NB4 (cell line): ENCODE results near the gene PGA5.

Source experiments
- DNase-seq: peaks from one replicate; pipeline ENCODE4 v3.0.0; 2010; ENCODE audit warnings: low read depth
- H3K4me3 ChIP-seq: one replicate; pipeline ENCODE4 v1.5.1; 2011; ENCODE audit warnings: mild to moderate bottlenecking, low read depth, low read length, moderate library complexity
- CTCF ChIP-seq: IDR thresholded peaks from one replicate; pipeline ENCODE4 v1.5.1; 2012; ENCODE audit warnings: low read depth, low read length
- MAX ChIP-seq: IDR thresholded peaks from 2 replicates; pipeline ENCODE4 v1.6.1; 2011; ENCODE audit warnings: low read depth, low read length
- MYC ChIP-seq: IDR thresholded peaks from 2 replicates; pipeline ENCODE4 v1.6.1; 2011; ENCODE audit warnings: low read depth, low read length
- POLR2A ChIP-seq: IDR thresholded peaks from 2 replicates; pipeline ENCODE4 v1.6.1; 2011; ENCODE audit warnings: mild to moderate bottlenecking; ENCODE audit not compliant: insufficient read length; ENCODE audit errors: extremely low read depth

The PGA5 gene

DNA sequence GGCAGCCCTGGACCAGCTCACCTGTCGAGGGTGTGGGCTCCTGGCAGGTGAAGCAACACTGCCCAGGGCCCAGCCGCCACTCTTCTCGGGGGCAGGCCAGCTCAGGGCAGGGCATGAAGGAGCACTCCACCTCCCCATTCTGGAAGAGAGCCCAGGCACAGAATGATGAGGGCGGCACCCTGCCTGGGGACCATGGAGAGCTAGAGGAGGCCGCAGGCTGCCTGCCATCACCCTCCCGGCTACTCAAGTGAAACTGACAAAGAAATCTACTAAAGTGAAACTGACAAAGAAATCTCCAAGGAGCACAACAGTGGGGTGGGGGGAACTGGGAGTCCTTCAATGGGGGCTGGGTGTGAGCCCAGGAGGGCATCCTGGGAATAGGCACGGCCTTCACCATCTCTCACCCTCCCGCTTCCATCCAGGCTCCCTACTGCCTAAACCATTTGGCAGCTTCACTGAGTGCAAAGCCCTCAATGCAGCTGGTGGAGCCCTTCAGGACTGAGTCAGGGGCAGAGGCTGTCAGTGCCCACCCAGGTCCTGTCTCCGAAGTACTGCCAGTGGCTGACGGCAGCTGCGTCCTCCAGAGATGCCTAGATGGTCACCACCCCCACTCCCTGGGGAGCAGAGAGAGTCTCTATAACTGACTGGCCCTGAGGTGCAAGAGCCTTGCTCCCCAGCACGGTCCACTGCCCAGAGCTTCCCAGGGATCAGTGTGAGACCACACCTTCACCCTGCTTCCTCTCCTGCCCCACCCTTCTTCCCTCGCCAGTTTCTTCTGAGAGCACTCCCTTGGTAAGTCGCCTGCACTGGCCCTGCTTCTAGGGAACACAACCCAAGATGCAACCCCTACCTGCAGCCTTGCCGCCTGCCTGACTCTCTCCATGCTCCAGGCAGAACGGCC lies 32.5 kb downstream of the PGA5 start:
- TF ChIP-seq CTCF (no peak), MAX (no peak), POLR2A (no peak)
- DNase-seq, result no peak
- H3K4me3 ChIP-seq, result no peak overlapping the region

GRCh38 chr11:61274084-61274483 lies 33.1 kb downstream of the PGA5 start:
- no peak for DNase-seq
- H3K4me3 ChIP-seq, result no peak overlapping the region
- TF ChIP-seq MYC (no peak), POLR2A (no peak), MAX (no peak), CTCF (no peak)

DNA sequence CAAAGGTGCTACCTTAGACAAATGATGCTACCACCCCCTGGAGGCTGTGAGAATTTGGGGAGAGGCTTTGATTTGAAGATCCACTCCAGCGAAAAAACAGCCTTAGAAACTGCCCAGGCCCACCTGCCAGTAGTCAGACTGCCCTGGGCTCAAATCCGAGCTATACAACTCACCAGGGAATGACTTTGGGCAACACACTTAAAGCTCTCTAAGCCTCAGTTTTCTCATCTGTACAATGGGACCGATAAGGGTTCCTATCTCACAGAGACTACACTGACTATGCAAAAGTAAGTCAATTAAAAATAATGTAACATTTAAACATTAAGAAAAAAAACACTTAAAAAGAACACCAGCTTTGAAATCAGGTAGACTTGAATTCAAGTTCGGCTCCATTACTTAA lies 34.2 kb downstream of the PGA5 start:
- DNase-seq, result no peak
- H3K4me3 ChIP-seq, result no peak overlapping the region
- no peak for TF ChIP-seq CTCF
- no peak for TF ChIP-seq MAX
- TF ChIP-seq POLR2A, result no peak
- TF ChIP-seq MYC, result no peak

- no peak for TF ChIP-seq CTCF
- no peak for TF ChIP-seq MAX
- TF ChIP-seq MYC, result no peak
- TF ChIP-seq POLR2A, result no peak
Observed at GRCh38 chr11:61277186-61278000, 36.4 kb downstream of the PGA5 start.

DNA sequence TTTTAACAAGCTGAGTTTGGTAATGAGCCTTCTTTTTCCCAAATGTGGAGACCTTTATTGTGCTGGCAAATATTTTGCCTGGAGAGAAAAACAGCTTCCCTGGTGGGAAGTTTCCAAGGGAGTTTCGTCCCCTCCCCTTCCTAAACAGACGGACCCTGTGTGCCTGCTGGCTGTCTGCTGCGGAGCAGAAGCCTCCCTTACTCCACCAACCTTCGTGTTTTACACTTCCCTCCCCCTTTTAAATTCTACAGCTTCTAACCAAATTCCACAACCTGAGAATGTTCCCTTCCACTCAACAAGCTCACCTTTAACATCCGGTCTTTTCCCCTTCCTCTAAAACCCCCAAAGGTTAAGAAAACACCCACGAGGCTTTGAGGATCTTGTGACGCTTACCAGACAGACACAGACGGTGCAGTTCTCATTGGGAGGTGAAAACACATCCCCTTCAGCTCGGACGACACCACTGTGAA lies 37.1 kb downstream of the PGA5 start:
- no peak for TF ChIP-seq MYC
- TF ChIP-seq CTCF, result no peak
- TF ChIP-seq POLR2A, result no peak
- no peak for TF ChIP-seq MAX
- no peak for DNase-seq
- no peak overlapping the region for H3K4me3 ChIP-seq

More at GRCh38 chr11:61277186-61278000, 36.4 kb downstream of the PGA5 start:
- H3K4me3 ChIP-seq, result no peak overlapping the region
- no peak for DNase-seq
